WERI-Rb-1 (cell line): ENCODE data around the gene APBA2.

ENCODE experiments used
- DNase-seq: peaks from one replicate; pipeline ENCODE4 v3.0.0-alpha.2; 2020
- H3K27ac ChIP-seq: fragments of 250-450 bp; sonication (Bioruptor Pico); 2 replicates; pipeline ENCODE4 v1.5.1; 2020; ENCODE audit warnings: mild to moderate bottlenecking, moderate library complexity
- H3K27me3 ChIP-seq: fragments of 250-450 bp; sonication (Bioruptor Pico); 2 replicates; pipeline ENCODE4 v1.5.1; 2021; ENCODE audit warnings: mild to moderate bottlenecking, low read depth, moderate library complexity; ENCODE audit not compliant: insufficient read depth, severe bottlenecking
- H3K36me3 ChIP-seq: fragments of 250-450 bp; sonication (Bioruptor Pico); 2 replicates; pipeline ENCODE4 v1.5.1; 2020; ENCODE audit warnings: mild to moderate bottlenecking, moderate library complexity
- H3K4me3 ChIP-seq: 2 replicates; pipeline ENCODE4 v1.5.1; 2011; ENCODE audit warnings: low read depth, mild to moderate bottlenecking, control low read depth, low read length
- H3K9me3 ChIP-seq: fragments of 250-450 bp; sonication (Bioruptor Pico); 2 replicates; pipeline ENCODE4 v1.5.1; 2021; ENCODE audit warnings: mild to moderate bottlenecking, moderate library complexity; ENCODE audit not compliant: severe bottlenecking
- CTCF ChIP-seq: IDR thresholded peaks from 2 replicates; pipeline ENCODE4 v1.5.1; 2011; ENCODE audit warnings: low read depth, mild to moderate bottlenecking, control low read depth, inconsistent platforms, low read length

Gene APBA2

GRCh38 chr15:28900892-28901586 is 15.3 kb downstream of the APBA2 start:
- no peak overlapping the region for H3K27ac ChIP-seq
- H3K36me3 ChIP-seq: no peaks in the 10 kb centered on the region
- no peak for DNase-seq
- no peaks in the 10 kb centered on the region for H3K9me3 ChIP-seq
- H3K27me3 ChIP-seq: no peaks in the 10 kb centered on the region
- H3K4me3 ChIP-seq: no peak overlapping the region
- TF ChIP-seq CTCF: no peak

- Histone ChIP-seq H3K4me3 (no peak overlapping the region), H3K9me3 (no peaks in the 10 kb centered on the region), H3K27me3 (no peaks in the 10 kb centered on the region), H3K27ac (no peak overlapping the region), H3K36me3 (no peaks in the 10 kb centered on the region)
- no peak for DNase-seq
- TF ChIP-seq CTCF: no peak
Observed at GRCh38 chr15:28901587-28901980, 15.8 kb downstream of the APBA2 start.

GRCh38 chr15:28901987-28902745 is 16.4 kb downstream of the APBA2 start:
- H3K9me3 ChIP-seq: no peaks in the 10 kb centered on the region
- no peak overlapping the region for H3K27ac ChIP-seq
- peak; percentile 40 for DNase-seq
- H3K36me3 ChIP-seq: no peaks in the 10 kb centered on the region
- peak; percentile 51 for TF ChIP-seq CTCF
- no peaks in the 10 kb centered on the region for H3K27me3 ChIP-seq
- H3K4me3 ChIP-seq: no peak overlapping the region

- no peaks in the 10 kb centered on the region for H3K36me3 ChIP-seq
- no peaks in the 10 kb centered on the region for H3K9me3 ChIP-seq
- H3K27me3 ChIP-seq: no peaks in the 10 kb centered on the region
- no peak for DNase-seq
- TF ChIP-seq CTCF: no peak
- no peak overlapping the region for H3K4me3 ChIP-seq
- H3K27ac ChIP-seq: no peak overlapping the region
Observed at GRCh38 chr15:28902856-28903255, 17.1 kb downstream of the APBA2 start.

- Histone ChIP-seq H3K27me3 (no peaks in the 10 kb centered on the region), H3K4me3 (no peak overlapping the region), H3K36me3 (no peaks in the 10 kb centered on the region), H3K9me3 (no peaks in the 10 kb centered on the region), H3K27ac (no peak overlapping the region)
- no peak for DNase-seq
- TF ChIP-seq CTCF: no peak
Observed at GRCh38 chr15:28903555-28903954, 17.8 kb downstream of the APBA2 start.
